NB4 (cell line): Measurements from ENCODE around the gene UTS2.

Source experiments
- DNase-seq: peaks from one replicate; pipeline ENCODE4 v3.0.0; 2010; ENCODE audit warnings: low read depth
- H3K4me3 ChIP-seq: one replicate; pipeline ENCODE4 v1.5.1; 2011; ENCODE audit warnings: mild to moderate bottlenecking, low read depth, low read length, moderate library complexity
- MYC ChIP-seq: IDR thresholded peaks from 2 replicates; pipeline ENCODE4 v1.6.1; 2011; ENCODE audit warnings: low read depth, low read length
- POLR2A ChIP-seq: IDR thresholded peaks from 2 replicates; pipeline ENCODE4 v1.6.1; 2011; ENCODE audit warnings: mild to moderate bottlenecking; ENCODE audit not compliant: insufficient read length; ENCODE audit errors: extremely low read depth
- TF ChIP-seq, protein P1 (sequence below): IDR thresholded peaks from 2 replicates; pipeline ENCODE4 v1.6.1; 2011; ENCODE audit warnings: low read depth, low read length
- TF ChIP-seq, protein P2 (sequence below): IDR thresholded peaks from one replicate; pipeline ENCODE4 v1.5.1; 2012; ENCODE audit warnings: low read depth, low read length

Gene UTS2

DNA sequence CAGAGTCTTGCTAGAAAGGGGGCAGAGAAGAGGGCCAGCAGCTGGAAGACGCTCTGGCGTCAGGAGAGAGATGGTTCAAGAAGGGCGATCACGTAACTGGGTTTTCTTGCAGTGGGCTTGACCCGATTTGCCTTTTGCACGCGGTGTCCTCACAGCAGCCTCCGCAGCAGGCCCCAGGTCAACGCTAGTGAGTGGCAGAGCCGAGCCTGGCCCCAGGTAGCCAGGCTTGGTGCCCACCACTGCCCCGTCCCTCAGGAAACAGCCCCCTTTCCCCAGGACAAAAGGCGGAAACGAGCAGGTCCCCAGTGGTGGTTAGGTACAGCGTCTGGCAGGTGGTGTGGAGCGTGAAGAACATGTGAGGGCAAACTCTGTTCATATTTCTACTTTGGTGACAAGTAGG lies 8.6 kb upstream of the UTS2 start:
- TF ChIP-seq MYC (no peak), POLR2A (no peak)
- TF ChIP-seq, protein P1, sequence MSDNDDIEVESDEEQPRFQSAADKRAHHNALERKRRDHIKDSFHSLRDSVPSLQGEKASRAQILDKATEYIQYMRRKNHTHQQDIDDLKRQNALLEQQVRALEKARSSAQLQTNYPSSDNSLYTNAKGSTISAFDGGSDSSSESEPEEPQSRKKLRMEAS: no peak
- TF ChIP-seq, protein P2, sequence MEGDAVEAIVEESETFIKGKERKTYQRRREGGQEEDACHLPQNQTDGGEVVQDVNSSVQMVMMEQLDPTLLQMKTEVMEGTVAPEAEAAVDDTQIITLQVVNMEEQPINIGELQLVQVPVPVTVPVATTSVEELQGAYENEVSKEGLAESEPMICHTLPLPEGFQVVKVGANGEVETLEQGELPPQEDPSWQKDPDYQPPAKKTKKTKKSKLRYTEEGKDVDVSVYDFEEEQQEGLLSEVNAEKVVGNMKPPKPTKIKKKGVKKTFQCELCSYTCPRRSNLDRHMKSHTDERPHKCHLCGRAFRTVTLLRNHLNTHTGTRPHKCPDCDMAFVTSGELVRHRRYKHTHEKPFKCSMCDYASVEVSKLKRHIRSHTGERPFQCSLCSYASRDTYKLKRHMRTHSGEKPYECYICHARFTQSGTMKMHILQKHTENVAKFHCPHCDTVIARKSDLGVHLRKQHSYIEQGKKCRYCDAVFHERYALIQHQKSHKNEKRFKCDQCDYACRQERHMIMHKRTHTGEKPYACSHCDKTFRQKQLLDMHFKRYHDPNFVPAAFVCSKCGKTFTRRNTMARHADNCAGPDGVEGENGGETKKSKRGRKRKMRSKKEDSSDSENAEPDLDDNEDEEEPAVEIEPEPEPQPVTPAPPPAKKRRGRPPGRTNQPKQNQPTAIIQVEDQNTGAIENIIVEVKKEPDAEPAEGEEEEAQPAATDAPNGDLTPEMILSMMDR: no peak
- DNase-seq: no peak
- H3K4me3 ChIP-seq: no peak overlapping the region

DNA sequence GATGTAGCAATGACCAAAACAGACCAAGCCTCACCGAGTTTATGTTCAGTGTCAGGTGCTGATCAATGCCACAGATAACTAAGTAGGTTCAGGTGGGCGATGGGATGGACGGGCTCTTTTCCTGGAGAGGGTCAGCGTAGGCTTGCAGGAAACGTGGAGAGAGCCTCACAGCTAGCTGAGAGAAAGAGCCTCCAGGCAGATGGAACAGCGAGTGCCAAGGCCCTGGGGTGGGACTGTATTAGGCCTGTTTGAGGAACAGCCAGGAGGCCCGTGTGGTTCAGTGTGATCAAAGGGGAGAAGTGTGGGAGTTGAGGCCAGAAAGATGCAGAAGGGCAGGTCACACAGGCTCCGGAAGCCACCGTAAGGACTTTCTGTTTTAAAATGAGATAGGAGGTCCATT lies 7.3 kb upstream of the UTS2 start:
- H3K4me3 ChIP-seq: no peak overlapping the region
- no peak for DNase-seq
- no peak for TF ChIP-seq MYC
- TF ChIP-seq, protein P1: no peak
- TF ChIP-seq POLR2A: no peak
- TF ChIP-seq, protein P2: no peak

DNA sequence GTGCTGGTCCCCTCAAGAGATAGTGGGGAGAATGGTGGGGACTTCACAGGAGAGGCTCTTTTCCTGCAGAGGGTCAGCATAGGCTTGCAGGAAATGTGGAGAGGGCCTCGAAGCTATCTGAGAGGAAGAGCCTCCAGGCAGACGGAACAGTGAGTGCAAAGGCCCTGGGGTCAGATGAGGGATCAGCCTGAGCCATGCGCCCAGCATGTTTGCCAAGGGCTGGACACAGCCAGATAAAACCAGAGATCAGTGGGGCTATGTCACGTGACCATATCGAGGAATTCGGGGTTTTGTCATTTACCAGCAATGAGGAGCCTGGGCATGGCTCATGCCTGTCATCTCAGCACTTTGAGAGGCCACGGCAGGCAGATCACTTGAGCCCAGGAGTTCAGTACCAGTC lies 6.5 kb upstream of the UTS2 start:
- no peak for DNase-seq
- no peak overlapping the region for H3K4me3 ChIP-seq
- TF ChIP-seq, protein P2: no peak
- TF ChIP-seq POLR2A (no peak), MYC (no peak)
- TF ChIP-seq, protein P1: no peak

DNA sequence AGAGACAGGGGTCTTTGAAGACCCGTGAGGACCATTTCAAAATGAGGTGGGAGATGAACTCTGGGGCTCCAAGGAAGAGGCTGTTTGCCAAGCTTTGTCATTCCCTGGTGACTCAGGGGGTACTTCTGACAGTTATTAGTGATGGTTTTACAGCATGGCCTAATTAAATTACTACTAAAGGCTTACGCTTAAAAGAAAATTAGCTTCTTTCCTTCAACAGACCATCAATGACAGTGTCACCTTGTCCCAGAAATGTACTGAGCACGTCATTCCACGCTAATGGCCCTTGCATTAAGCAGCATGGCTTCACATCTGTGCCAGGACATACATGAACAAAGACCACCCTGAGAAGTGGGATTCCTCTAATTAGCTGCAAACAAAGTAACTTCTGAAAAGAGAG lies 5.1 kb upstream of the UTS2 start:
- DNase-seq: no peak
- no peak overlapping the region for H3K4me3 ChIP-seq
- no peak for TF ChIP-seq MYC
- TF ChIP-seq, protein P1: no peak
- TF ChIP-seq POLR2A: no peak
- TF ChIP-seq, protein P2: no peak

DNA sequence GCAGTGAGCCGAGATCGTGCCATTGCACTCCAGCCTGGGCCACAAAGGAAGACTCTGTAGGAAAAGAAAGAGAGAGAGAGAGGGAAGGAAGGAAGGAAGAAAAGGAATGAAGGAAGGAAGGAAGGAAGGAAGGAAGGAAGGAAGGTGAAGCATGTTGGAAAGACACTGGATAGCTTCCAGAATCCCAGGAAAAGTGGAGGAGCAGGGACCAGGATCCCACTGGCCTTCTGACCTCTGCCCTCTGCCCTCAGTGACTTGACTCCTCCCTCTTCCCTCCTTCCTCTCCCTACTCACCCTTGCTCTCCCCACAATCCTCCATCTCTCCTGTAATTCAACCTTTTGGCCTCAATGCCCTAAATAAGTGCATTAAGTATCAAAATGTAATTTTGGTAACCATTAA lies 4.1 kb upstream of the UTS2 start:
- DNase-seq: no peak
- H3K4me3 ChIP-seq: no peak overlapping the region
- TF ChIP-seq, protein P1: no peak
- no peak for TF ChIP-seq POLR2A
- TF ChIP-seq, protein P2: no peak
- no peak for TF ChIP-seq MYC

DNA sequence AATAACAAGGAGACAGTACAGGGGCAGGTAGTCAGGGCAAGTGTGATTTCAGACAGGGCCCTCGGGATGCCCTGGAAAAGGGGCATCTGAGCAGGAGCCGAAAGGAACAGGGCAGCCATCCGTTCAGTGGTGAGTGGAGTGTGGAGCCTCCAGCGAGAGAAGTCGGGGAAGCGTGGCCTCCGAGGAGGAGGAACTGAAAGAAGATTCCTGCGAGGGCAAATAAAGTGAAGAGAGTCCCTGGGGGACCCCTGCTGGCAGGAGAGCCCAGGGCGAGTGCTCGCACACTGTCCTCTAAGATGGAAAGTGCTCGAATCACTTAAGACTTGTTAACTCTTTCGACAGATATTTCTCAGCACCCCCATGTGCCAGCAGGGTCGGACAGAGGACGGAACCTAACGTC lies 3.5 kb upstream of the UTS2 start:
- peak; percentile 72 for DNase-seq
- TF ChIP-seq POLR2A (no peak), MYC (no peak)
- TF ChIP-seq, protein P2: peak; percentile 18
- H3K4me3 ChIP-seq: no peak overlapping the region
